ENCODE results near the gene TRIM66.

Gene TRIM66

DNA sequence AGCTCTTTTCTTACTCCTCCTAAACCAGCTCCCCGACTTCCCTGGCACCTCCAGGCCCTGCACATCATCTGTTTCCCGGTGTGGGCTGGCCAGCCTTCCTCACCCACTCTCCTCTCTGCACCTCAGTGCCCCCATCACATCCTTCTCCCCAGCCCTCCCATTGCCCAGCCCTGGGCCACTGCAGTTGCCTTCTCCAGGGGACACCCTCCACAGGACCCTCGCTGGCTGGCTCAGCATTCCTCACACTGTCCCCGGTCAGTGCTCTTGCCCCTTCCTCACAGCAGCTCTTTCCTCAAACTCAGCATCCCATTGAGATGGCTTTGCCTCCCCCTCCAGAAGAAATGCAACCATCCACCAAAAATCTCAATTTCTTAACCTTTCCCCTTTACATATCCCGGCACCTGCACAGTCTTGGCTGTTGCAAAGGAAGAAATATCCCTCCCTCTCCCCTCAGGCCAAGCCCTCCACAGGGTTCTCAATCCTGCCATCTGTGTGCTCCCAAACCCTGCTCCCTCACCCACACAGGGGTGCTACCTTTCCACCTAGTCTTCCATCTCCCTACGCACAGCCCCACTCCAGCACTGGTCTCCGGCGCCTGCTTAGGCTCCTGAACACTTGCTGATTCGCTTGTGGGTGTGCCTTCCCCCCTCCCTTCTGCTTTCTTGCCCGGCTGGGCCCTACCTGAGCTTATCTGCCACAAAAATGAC lies 19.6 kb upstream of the TRIM66 start:
- DNase-seq (ENCODE audit: low read depth) = no peak
- TF ChIP-seq, protein P1, sequence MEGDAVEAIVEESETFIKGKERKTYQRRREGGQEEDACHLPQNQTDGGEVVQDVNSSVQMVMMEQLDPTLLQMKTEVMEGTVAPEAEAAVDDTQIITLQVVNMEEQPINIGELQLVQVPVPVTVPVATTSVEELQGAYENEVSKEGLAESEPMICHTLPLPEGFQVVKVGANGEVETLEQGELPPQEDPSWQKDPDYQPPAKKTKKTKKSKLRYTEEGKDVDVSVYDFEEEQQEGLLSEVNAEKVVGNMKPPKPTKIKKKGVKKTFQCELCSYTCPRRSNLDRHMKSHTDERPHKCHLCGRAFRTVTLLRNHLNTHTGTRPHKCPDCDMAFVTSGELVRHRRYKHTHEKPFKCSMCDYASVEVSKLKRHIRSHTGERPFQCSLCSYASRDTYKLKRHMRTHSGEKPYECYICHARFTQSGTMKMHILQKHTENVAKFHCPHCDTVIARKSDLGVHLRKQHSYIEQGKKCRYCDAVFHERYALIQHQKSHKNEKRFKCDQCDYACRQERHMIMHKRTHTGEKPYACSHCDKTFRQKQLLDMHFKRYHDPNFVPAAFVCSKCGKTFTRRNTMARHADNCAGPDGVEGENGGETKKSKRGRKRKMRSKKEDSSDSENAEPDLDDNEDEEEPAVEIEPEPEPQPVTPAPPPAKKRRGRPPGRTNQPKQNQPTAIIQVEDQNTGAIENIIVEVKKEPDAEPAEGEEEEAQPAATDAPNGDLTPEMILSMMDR (IDR thresholded peaks at IDR 0.05; ENCODE audit: control insufficient read depth, extremely low read depth, insufficient read depth) = no peak
- no peak overlapping the region for H3K4me3 ChIP-seq (ENCODE audit: low read depth, low read length)

- no peak for DNase-seq (ENCODE audit: low read depth)
- TF ChIP-seq, protein P1 (IDR thresholded peaks at IDR 0.05; ENCODE audit: control insufficient read depth, extremely low read depth, insufficient read depth) = no peak
- H3K4me3 ChIP-seq (ENCODE audit: low read depth, low read length) = no peak overlapping the region
Measured at GRCh38 chr11:8699903-8700302, 17.4 kb upstream of the TRIM66 start.

DNA sequence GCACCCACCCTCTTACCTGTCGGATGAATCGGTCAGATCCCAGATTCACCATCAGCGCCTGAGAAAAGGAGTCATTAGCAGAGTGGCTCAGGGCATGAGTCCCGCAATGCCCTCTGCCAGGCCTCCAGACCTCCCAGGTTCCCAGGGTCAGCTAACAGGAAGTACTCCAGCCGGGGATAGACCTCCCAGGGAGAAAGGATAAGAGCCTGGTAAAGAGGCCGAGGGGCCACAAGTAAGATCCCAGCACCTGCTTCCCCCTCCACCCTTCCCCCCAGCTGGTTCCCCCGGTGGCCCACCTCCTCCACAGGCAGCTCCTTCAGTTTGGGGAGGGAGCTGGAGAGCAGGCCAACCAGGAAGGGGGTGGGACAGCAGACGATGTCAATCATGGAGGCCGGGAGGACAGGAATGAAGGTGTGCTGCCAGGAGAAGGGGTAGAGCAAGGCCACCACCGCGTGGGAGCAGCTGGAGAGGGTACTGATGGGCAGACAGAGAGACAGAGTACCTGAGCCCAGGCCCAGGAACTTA lies 16.5 kb upstream of the TRIM66 start:
- DNase-seq (ENCODE audit: low read depth) = no peak
- H3K4me3 ChIP-seq (ENCODE audit: low read depth, low read length) = no peak overlapping the region
- TF ChIP-seq, protein P1 (IDR thresholded peaks at IDR 0.05; ENCODE audit: control insufficient read depth, extremely low read depth, insufficient read depth) = no peak

GRCh38 chr11:8698379-8698851 lies 15.9 kb upstream of the TRIM66 start:
- H3K4me3 ChIP-seq (ENCODE audit: low read depth, low read length) = no peak overlapping the region
- DNase-seq (ENCODE audit: low read depth) = no peak
- TF ChIP-seq, protein P1 (IDR thresholded peaks at IDR 0.05; ENCODE audit: control insufficient read depth, extremely low read depth, insufficient read depth) = no peak

GRCh38 chr11:8697054-8697453 lies 14.6 kb upstream of the TRIM66 start:
- TF ChIP-seq, protein P1 (IDR thresholded peaks at IDR 0.05; ENCODE audit: control insufficient read depth, extremely low read depth, insufficient read depth) = no peak
- no peak overlapping the region for H3K4me3 ChIP-seq (ENCODE audit: low read depth, low read length)
- no peak for DNase-seq (ENCODE audit: low read depth)

DNA sequence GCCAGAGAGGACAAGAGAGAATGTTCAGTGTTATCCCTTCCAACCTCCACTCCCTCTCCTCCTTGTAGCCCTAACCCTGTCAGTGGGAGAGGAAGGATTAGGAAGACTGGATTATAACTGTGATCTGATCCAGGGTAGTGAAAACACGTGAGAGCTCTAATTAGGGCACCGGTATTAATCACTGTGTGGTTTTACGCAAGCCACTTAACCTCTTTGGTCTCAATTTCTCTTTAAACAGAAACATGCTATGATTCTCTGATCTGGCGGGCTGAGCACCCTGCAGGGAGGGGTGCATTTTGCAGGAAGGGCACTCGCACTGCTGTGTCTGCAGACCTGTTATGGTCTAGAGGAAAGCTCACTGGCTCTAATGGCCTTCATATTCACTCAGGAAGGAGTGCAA lies 11.7 kb upstream of the TRIM66 start:
- no peak overlapping the region for H3K4me3 ChIP-seq (ENCODE audit: low read depth, low read length)
- TF ChIP-seq, protein P1 (IDR thresholded peaks at IDR 0.05; ENCODE audit: control insufficient read depth, extremely low read depth, insufficient read depth) = no peak
- no peak for DNase-seq (ENCODE audit: low read depth)

- TF ChIP-seq, protein P1 (IDR thresholded peaks at IDR 0.05; ENCODE audit: control insufficient read depth, extremely low read depth, insufficient read depth) = no peak
- no peak overlapping the region for H3K4me3 ChIP-seq (ENCODE audit: low read depth, low read length)
- no peak for DNase-seq (ENCODE audit: low read depth)
Measured at GRCh38 chr11:8693555-8693954, 11.1 kb upstream of the TRIM66 start.
